ENCODE measurements around the gene RASGRF1. TPM values are rescaled to one million over a fixed set of nuclear protein-coding genes. Genes with fewer than 3 reads are reported as not detected.

The RASGRF1 gene
- total RNA-seq, 1 experiment from 2014 or later, result 0.59 TPM

DNA sequence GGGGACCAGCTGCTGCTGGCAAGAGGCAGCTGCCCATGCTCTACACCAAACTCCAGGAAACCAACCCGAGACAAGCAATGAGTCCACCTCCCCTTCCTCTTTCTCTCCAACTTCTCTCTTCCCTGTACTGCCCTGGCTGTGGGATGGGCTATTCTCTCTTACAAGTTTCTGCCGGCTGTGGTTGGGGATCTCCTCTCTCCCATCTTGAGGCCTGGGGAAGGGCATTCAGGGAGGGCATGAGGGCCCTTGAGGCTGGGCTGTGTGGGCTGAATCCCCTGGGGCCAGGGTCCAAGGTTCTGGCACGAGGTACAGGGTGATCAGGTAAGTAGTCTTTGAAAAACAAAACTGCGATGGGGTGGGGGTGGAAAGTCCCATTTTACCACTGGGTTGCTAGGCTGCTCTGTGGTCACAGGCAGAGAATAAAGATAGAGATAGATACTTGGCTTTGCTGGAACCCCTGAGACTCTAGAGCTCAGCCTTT, 113.4 kb downstream of the RASGRF1 start:
- intact Hi-C loops (cut with micrococcal nuclease; ENCODE audit: unreplicated experiment) (loop anchor here (5.0 to 10.0 kb wide), 2 partner anchors 45 to 62 kb away; no protein-coding TSS in a partner anchor), in situ Hi-C loops (cut with HindIII; ENCODE audit: low pct_unique_long_range_greater_than_20kb, low sequenced_read_pairs) (no loop called here)
- TF ChIP-seq POLR2AphosphoS5 (IDR thresholded peaks at IDR 0.05; ENCODE audit: low read depth, low read length) (no peak), SIN3A (IDR thresholded peaks at IDR 0.05; ENCODE audit: borderline replicate concordance, insufficient read depth, low read depth, low read length) (no peak), TCF7L2 (IDR thresholded peaks at IDR 0.05; ENCODE audit: low read depth, low read length) (no peak)
- TF ChIP-seq, protein P1, sequence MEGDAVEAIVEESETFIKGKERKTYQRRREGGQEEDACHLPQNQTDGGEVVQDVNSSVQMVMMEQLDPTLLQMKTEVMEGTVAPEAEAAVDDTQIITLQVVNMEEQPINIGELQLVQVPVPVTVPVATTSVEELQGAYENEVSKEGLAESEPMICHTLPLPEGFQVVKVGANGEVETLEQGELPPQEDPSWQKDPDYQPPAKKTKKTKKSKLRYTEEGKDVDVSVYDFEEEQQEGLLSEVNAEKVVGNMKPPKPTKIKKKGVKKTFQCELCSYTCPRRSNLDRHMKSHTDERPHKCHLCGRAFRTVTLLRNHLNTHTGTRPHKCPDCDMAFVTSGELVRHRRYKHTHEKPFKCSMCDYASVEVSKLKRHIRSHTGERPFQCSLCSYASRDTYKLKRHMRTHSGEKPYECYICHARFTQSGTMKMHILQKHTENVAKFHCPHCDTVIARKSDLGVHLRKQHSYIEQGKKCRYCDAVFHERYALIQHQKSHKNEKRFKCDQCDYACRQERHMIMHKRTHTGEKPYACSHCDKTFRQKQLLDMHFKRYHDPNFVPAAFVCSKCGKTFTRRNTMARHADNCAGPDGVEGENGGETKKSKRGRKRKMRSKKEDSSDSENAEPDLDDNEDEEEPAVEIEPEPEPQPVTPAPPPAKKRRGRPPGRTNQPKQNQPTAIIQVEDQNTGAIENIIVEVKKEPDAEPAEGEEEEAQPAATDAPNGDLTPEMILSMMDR (IDR thresholded peaks at IDR 0.05), result no peak
- TF ChIP-seq, protein P2, sequence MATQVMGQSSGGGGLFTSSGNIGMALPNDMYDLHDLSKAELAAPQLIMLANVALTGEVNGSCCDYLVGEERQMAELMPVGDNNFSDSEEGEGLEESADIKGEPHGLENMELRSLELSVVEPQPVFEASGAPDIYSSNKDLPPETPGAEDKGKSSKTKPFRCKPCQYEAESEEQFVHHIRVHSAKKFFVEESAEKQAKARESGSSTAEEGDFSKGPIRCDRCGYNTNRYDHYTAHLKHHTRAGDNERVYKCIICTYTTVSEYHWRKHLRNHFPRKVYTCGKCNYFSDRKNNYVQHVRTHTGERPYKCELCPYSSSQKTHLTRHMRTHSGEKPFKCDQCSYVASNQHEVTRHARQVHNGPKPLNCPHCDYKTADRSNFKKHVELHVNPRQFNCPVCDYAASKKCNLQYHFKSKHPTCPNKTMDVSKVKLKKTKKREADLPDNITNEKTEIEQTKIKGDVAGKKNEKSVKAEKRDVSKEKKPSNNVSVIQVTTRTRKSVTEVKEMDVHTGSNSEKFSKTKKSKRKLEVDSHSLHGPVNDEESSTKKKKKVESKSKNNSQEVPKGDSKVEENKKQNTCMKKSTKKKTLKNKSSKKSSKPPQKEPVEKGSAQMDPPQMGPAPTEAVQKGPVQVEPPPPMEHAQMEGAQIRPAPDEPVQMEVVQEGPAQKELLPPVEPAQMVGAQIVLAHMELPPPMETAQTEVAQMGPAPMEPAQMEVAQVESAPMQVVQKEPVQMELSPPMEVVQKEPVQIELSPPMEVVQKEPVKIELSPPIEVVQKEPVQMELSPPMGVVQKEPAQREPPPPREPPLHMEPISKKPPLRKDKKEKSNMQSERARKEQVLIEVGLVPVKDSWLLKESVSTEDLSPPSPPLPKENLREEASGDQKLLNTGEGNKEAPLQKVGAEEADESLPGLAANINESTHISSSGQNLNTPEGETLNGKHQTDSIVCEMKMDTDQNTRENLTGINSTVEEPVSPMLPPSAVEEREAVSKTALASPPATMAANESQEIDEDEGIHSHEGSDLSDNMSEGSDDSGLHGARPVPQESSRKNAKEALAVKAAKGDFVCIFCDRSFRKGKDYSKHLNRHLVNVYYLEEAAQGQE (IDR thresholded peaks at IDR 0.05; ENCODE audit: insufficient read depth in 1 of 2, low read depth in 2 of 2, low read length in 1 of 2), result no peak
- no TSS peak for BruUV-seq (replicated peaks)
- H3K4me1 ChIP-seq (ENCODE audit: control insufficient read depth, insufficient read depth, low read length), result peaks cover 7% of the 10 kb centered on the region
- ChIA-PET POLR2A (interaction anchor here (0.5 kb wide), 1 partner anchor 11 kb away, joined by 11 read pairs; no protein-coding TSS in a partner anchor), CTCF (no interaction called here)
- H3K4me3 ChIP-seq (ENCODE audit: low read depth in 2 of 2, low read length in 2 of 2), result no peak overlapping the region
- H3K27ac ChIP-seq (ENCODE audit: low read length), result no peak overlapping the region
- H3K9me3 ChIP-seq (ENCODE audit: control insufficient read depth, insufficient read depth, low read depth, low read length), result no peaks in the 10 kb centered on the region
- DNase-seq (ENCODE audit: low read depth, low spot score), result no peak
- H3K36me3 ChIP-seq (ENCODE audit: control insufficient read depth, insufficient read depth, low read length), result no peaks in the 10 kb centered on the region
- ATAC-seq, result no peak
- no peaks in the 10 kb centered on the region for H3K27me3 ChIP-seq (ENCODE audit: control insufficient read depth, insufficient read depth, low read length)

DNA sequence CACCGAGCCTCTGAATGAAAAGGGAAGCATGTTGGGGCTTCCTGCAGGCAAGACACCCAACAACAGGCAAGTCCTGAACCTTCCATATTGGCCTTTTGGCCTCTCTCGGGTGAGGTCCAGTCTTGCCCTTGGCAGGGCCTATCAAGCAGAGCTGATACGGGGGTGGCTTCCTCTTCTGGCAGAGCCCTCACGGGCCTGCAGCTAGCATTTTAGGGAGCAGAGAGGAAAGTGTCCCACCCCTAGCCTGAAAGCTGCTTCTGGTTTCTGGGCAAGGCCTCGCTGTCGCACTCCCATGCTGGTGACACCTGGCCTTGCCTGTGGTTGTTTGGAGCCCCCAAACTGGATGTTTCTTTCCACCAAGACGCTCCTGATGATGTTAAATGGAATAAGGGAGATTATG, 113.9 kb downstream of the RASGRF1 start:
- ChIA-PET POLR2A (interaction anchor here (0.5 kb wide), 1 partner anchor 12 kb away, joined by 11 read pairs; no protein-coding TSS in a partner anchor), CTCF (no interaction called here)
- H3K36me3 ChIP-seq (ENCODE audit: control insufficient read depth, insufficient read depth, low read length), result no peaks in the 10 kb centered on the region
- ATAC-seq, result no peak
- H3K4me1 ChIP-seq (ENCODE audit: control insufficient read depth, insufficient read depth, low read length), result peaks cover 7% of the 10 kb centered on the region
- intact Hi-C loops (cut with micrococcal nuclease; ENCODE audit: unreplicated experiment), result loop anchor here (5.0 to 10.0 kb wide), 2 partner anchors 44 to 62 kb away; no protein-coding TSS in a partner anchor
- in situ Hi-C loops (cut with HindIII; ENCODE audit: low pct_unique_long_range_greater_than_20kb, low sequenced_read_pairs), result no loop called here
- BruUV-seq (replicated peaks), result no TSS peak
- no peak overlapping the region for H3K4me3 ChIP-seq (ENCODE audit: low read depth in 2 of 2, low read length in 2 of 2)
- no peaks in the 10 kb centered on the region for H3K27me3 ChIP-seq (ENCODE audit: control insufficient read depth, insufficient read depth, low read length)
- no peak overlapping the region for H3K27ac ChIP-seq (ENCODE audit: low read length)
- H3K9me3 ChIP-seq (ENCODE audit: control insufficient read depth, insufficient read depth, low read depth, low read length), result no peaks in the 10 kb centered on the region
- TF ChIP-seq POLR2AphosphoS5 (IDR thresholded peaks at IDR 0.05; ENCODE audit: low read depth, low read length), result no peak
- TF ChIP-seq TCF7L2 (IDR thresholded peaks at IDR 0.05; ENCODE audit: low read depth, low read length), result no peak
- no peak for TF ChIP-seq SIN3A (IDR thresholded peaks at IDR 0.05; ENCODE audit: borderline replicate concordance, insufficient read depth, low read depth, low read length)
- TF ChIP-seq, protein P1 (IDR thresholded peaks at IDR 0.05), result no peak
- TF ChIP-seq, protein P2 (IDR thresholded peaks at IDR 0.05; ENCODE audit: insufficient read depth in 1 of 2, low read depth in 2 of 2, low read length in 1 of 2), result no peak
- no peak for DNase-seq (ENCODE audit: low read depth, low spot score)

All from Panc1 (cell line).